GM18907 (cell line): Measurements from ENCODE around the gene DOCK10.
"Not testable (repeated sequence)": the region's sequence is repeated elsewhere in the genome, so short reads cannot be mapped to it uniquely, and the experiment has no call there.

Experiments used
- ATAC-seq: cut with Tn5 transposase; IDR thresholded peaks from one replicate; pipeline ENCODE4 v1.9.1; 2021; ENCODE audit warnings: mild to moderate bottlenecking, moderate library complexity; ENCODE audit not compliant: unreplicated experiment

Gene DOCK10

GRCh38 chr2:224925061-224925809 is 117.0 kb downstream of the DOCK10 start:
- ATAC-seq, result peak; percentile 35

GRCh38 chr2:224924631-224925030 is 117.6 kb downstream of the DOCK10 start:
- ATAC-seq, result no peak

- ATAC-seq, result peak; percentile 77
Observed at GRCh38 chr2:224922142-224922727, 120.0 kb downstream of the DOCK10 start.

GRCh38 chr2:224919472-224920110 is 122.7 kb downstream of the DOCK10 start:
- no peak for ATAC-seq

DNA sequence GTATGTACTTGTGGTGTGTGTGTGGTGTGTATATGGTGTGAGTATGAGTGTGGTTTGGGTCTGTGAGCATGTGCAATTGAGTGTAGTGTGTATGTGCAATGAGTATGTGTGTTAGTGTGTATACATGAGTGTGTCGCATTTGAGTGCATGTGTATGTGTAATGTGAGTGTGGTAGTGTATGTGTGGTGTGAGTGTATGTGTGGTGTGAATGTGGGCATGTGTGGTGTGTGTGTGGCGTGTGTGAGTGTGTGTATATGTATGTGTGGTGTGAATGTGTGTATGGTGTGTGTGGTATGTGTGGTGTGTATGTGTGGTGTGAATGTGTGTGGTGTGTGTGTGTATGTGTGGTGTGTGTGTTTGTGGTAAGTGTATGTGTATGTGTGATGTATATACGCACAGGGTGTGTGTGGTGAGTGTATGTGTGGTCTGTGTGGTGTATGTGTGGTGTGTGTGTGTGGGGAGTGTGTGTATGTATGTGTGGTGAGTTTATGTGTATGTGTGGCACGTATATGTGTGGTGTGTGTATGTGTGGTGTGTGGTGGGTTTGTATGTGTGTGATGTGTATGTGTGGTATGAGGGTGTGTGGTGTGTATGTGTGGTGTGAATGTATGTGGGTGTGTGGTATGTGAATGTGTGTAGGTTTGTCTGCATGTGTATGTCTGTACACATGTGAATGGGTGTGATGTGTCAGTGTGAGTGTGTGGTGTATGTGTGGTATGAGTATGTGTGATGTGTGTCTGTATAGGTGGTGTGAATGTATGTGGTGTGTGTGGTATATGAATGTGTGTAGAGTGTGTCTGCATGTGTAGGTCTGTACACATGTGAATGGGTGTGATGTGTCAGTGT is 123.4 kb downstream of the DOCK10 start:
- ATAC-seq, result no peak

- not testable (repeated sequence) for ATAC-seq
Observed at GRCh38 chr2:224917246-224917645, 125.0 kb downstream of the DOCK10 start.

GRCh38 chr2:224915136-224915535 is 127.1 kb downstream of the DOCK10 start:
- no peak for ATAC-seq

GRCh38 chr2:224910574-224910925 is 131.7 kb downstream of the DOCK10 start:
- ATAC-seq, result peak; percentile 16

DNA sequence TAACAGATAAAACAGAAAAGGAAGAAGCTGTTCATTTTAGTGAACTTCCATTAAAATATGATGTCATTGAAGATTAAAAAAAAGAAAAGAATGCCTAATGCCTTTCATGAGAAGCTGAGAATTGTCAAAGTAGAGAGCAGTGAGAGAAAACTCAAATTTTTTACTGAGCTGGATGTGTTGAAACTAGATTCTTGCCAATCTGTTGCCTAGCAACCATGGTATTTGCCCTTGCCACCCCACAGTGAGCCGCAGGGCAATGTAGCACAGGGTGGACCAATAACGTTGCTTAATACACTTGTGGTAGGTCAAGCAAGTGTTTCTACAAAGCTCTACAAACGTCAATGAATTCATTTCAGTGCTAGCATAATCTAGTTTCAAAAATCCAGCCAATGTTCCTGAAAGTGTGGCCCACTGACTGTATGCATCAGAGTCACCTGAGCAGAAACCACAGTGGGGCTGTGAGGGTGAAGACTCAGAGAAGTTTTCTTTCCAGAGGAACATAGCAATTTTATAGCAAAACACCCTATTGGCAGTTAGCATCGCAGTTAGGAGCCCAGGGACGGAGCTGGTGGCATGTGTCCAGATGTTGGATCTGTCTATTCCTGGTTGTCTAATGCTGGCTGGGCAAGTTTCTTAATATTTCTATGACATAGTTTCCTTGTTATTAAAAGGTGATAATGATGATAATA is 132.2 kb downstream of the DOCK10 start:
- ATAC-seq, result peak; percentile 69

GRCh38 chr2:224908818-224909217 is 133.4 kb downstream of the DOCK10 start:
- no peak for ATAC-seq

GRCh38 chr2:224904381-224904780 is 137.9 kb downstream of the DOCK10 start:
- ATAC-seq, result peak; percentile 46

- no peak for ATAC-seq
Observed at GRCh38 chr2:224903621-224904020, 138.6 kb downstream of the DOCK10 start.

- no peak for ATAC-seq
Observed at GRCh38 chr2:224901121-224901676, 141.1 kb downstream of the DOCK10 start.

- no peak for ATAC-seq
Observed at GRCh38 chr2:224895377-224895776, 146.9 kb downstream of the DOCK10 start.

- ATAC-seq, result peak; percentile 86
Observed at GRCh38 chr2:224894356-224894755, 147.9 kb downstream of the DOCK10 start.

DNA sequence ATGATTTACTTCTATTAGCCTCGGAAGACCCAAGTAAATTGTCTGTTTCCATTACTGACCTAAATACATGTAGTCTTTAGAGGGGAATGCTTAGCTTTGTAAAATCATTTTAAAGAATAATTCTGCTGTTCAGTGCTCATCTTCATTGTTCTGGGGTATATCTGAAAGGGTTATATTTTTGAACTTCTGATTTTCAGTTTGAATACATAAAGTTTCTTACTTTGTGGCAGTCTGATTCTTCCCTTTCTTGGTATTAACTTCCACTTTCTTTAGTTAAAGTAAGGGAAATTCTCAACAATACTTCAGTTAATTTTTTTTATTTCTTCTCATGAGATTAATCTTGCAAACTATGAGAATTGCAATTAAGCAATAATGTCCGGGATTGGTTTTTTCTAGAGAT is 148.4 kb downstream of the DOCK10 start:
- ATAC-seq, result no peak

GRCh38 chr2:224892574-224893204 is 149.6 kb downstream of the DOCK10 start:
- ATAC-seq, result no peak

DNA sequence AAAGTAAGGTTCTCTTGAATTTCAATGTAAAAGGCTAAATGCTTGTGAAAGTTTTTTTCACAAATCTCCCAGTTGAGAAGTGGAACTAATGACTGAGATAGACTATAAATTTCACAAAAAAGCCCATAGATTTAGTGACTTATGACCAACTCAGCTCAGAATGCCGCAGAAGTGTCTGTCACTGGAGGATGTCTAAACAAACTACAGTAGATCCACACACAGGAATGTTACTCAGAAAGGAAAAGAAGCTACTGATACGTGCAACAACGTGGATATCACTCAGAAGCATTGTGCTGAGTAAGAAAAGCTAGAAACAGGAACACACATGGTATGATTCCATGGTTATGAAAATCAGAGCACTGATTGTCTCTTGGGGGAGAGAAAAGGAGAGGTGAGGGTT is 151.9 kb downstream of the DOCK10 start:
- no peak for ATAC-seq

DNA sequence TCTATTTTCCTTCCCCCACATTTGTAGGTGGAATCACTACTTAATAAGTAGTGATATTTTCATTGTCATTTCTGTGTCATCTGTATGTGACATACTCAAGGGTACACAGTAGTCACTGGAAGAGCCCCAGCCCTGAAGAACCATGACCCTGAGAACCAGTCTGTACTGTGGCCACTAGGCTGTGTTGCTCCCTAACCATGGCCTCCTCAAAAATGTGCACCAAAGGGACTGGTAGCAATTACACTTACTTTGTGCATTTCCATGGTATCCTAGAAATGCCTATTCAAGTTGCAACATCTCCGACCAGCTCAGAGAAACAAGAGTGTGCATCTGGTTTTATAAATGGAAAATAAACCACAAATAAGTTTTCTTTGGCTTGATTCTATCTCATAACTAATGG is 155.1 kb downstream of the DOCK10 start:
- no peak for ATAC-seq
